Adrenal gland (tissue), 12 donors: ENCODE data around the gene NUBP1. TPM values are rescaled to one million over a fixed set of nuclear protein-coding genes. Genes with fewer than 3 reads are reported as not detected.

Experiments
- DNase-seq, 7 donors: peaks; one replicate each; pipeline ENCODE4 v3.0.0-alpha.2; 2019 to 2020
- H3K27ac ChIP-seq, 5 donors: fragments of 200-600 bp; sonication (generic) in 4 of 5; 1 replicate in 3 of 5; 2 replicates in 2 of 5; pipeline versions ENCODE4 v1.5.1 to v1.8.0; 2016 to 2020; ENCODE audit warnings: mild to moderate bottlenecking in 1 of 5
- H3K27me3 ChIP-seq: fragments of 200-600 bp; 2 replicates; pipeline ENCODE4 v1.8.0; 2021
- H3K36me3 ChIP-seq, 2 donors: fragments of 200-600 bp; replicated peaks in 1 of 2; 1 replicate in 1 of 2; 2 replicates in 1 of 2; pipeline versions ENCODE4 v1.5.1 to v1.8.0; 2018 to 2022
- H3K4me1 ChIP-seq, 2 donors: fragments of 200-600 bp; replicated peaks in 1 of 2; 1 replicate in 1 of 2; 2 replicates in 1 of 2; pipeline versions ENCODE4 v1.5.1 to v1.8.0; 2018 to 2021
- H3K4me3 ChIP-seq, 4 donors: fragments of 200-600 bp; sonication (generic) in 3 of 4; one replicate each; pipeline ENCODE4 v1.5.1; 2016 to 2018
- H3K9me3 ChIP-seq, 3 donors: fragments of 200-600 bp; sonication (generic) in 1 of 3; replicated peaks in 1 of 3; 1 replicate in 2 of 3; 2 replicates in 1 of 3; pipeline versions ENCODE4 v1.5.1 to v1.8.0; 2016 to 2021
- CTCF ChIP-seq, 6 experiments: fragments of 450-650 bp in 4 of 6; fragments of 200-600 bp in 2 of 6; sonication (generic) in 1 of 6; IDR thresholded peaks; 1 replicate in 5 of 6; 2 replicates in 1 of 6; pipeline versions ENCODE4 v1.5.1 to v1.8.0; 2016 to 2021; ENCODE audit warnings: antibody characterized with exemption in 6 of 6, mild to moderate bottlenecking in 2 of 6, moderate library complexity in 1 of 6
- POLR2A ChIP-seq, 2 donors: fragments of 450-650 bp; IDR thresholded peaks; one replicate each; pipeline ENCODE4 v1.6.1; 2017; ENCODE audit warnings: antibody characterized with exemption in 2 of 2, mild to moderate bottlenecking in 2 of 2, moderate library complexity in 1 of 2
- WGBS, 4 donors: extraction: QIAGEN DNeasy Blood & Tissue Kit in 2 of 4; methylation state at CpG; one replicate each; pipeline versions ENCODE4 v1.1.5 to v1.1.7; 2013 to 2017; 5-methylcytosine and 5-hydroxymethylcytosine counted together
- intact Hi-C, 2 donors: fragments of 100-400 bp; cut with DNase I; formaldehyde crosslinking; loops; one replicate each; pipeline versions ENCODE4 v1.14.1 to v1.15.0; 2022 to 2023
- polyA plus RNA-seq, 3 donors: library from polyadenylated mRNA; stranded (reverse); fragments of 200-250 nt in 2 of 3; fragments of 350-450 nt in 1 of 3; fragmentation: Illumina TruSeq in 1 of 3; extraction: RNeasy Lipid Tissue Mini Kit (QIAGEN cat#74804) in 1 of 3; gene quantifications; one replicate each; pipeline ENCODE4 v1.2.3, GENCODE V29; 2013 to 2014
- total RNA-seq, 9 donors: library from RNA; depleted of rRNA in 4 of 9; stranded (reverse); fragments of >200 nt in 4 of 9; fragments of 120-200 nt in 1 of 9; fragmentation: NEBNext Ultra II Directional in 1 of 9; extraction: Animal tissue kit (Norgen Biotek cat#: 25700) in 1 of 9; gene quantifications; one replicate each; pipeline versions ENCODE4 v1.1.0 to v1.2.4, GENCODE V29; 2013 to 2023
- donor health status: healthy with polysubstance abuse.
- donor health status: Bipolar disorder and iron deficiency.
- donor health status: DM: yes; HTN: yes; CAD: no.
- donor health status: DM: no; HTN: no; CAD: no.
- donor health status: DM: no; HTN: no; CAD: no.
- donor health status: DM: yes; HTN: yes; CAD: no.

The NUBP1 gene
- total and polyA plus RNA-seq, 12 donors = 22.5 to 91.8 (median 57.4) TPM

GRCh38 chr16:10737068-10737625 lies 6.5 kb upstream of the NUBP1 start:
- intact Hi-C loops = loop anchor here (2.0 to 10.0 kb wide), 3 partner anchors 215 to 482 kb away; no protein-coding TSS in a partner anchor
- H3K4me3 ChIP-seq = peak overlapping the region in 1 of 4 donors; percentile 24
- TF ChIP-seq CTCF (IDR thresholded peaks at IDR 0.05) (peak; percentile 90 to 98 (median 96)), POLR2A (IDR thresholded peaks at IDR 0.05) (no peak)
- no peaks in the 10 kb centered on the region for H3K9me3 ChIP-seq
- H3K27me3 ChIP-seq = no peaks in the 10 kb centered on the region
- H3K27ac ChIP-seq = peak overlapping the region; percentile 24 to 85 (median 65)
- H3K36me3 ChIP-seq = no peaks in the 10 kb centered on the region
- peak; percentile 61 to 88 (median 74) for DNase-seq
- H3K4me1 ChIP-seq = peaks cover 16 to 18% of the 10 kb centered on the region in 2 donors
- WGBS, 4 donors = 26 to 34% (median 29%) methylated on average over 12 of the region's 12 CpGs

GRCh38 chr16:10738231-10739077 lies 5.2 kb upstream of the NUBP1 start:
- 29 to 33% (median 32%) methylated on average over 12 of the region's 12 CpGs for WGBS, 4 donors
- Histone ChIP-seq H3K9me3 (no peaks in the 10 kb centered on the region), H3K27me3 (no peaks in the 10 kb centered on the region), H3K27ac (peak overlapping the region in 4 of 5 donors; percentile 65 to 88 (median 81)), H3K4me1 (peaks cover 21 to 26% of the 10 kb centered on the region in 2 donors), H3K36me3 (no peaks in the 10 kb centered on the region), H3K4me3 (no peak overlapping the region)
- DNase-seq = peak; percentile 76 to 96 (median 92)
- TF ChIP-seq CTCF (IDR thresholded peaks at IDR 0.05) = no peak
- peak in 1 of 2 donors; percentile 8 for TF ChIP-seq POLR2A (IDR thresholded peaks at IDR 0.05)
- intact Hi-C loops = loop anchor here (5.0 to 10.0 kb wide), 2 partner anchors 216 to 484 kb away; no protein-coding TSS in a partner anchor

GRCh38 chr16:10740000-10740844 lies 3.4 kb upstream of the NUBP1 start:
- H3K4me3 ChIP-seq = no peak overlapping the region
- H3K36me3 ChIP-seq = no peaks in the 10 kb centered on the region
- TF ChIP-seq POLR2A (IDR thresholded peaks at IDR 0.05) (no peak), CTCF (IDR thresholded peaks at IDR 0.05) (no peak)
- no peak overlapping the region for H3K27ac ChIP-seq
- WGBS, 4 donors = 85 to 96% (median 90%) methylated on average over 8 to 10 of the region's 10 CpGs
- peaks cover 28 to 36% of the 10 kb centered on the region in 2 donors for H3K4me1 ChIP-seq
- H3K9me3 ChIP-seq = no peaks in the 10 kb centered on the region
- intact Hi-C loops = loop anchor here (5.0 to 10.0 kb wide), 2 partner anchors 218 to 485 kb away; no protein-coding TSS in a partner anchor
- H3K27me3 ChIP-seq = no peaks in the 10 kb centered on the region
- peak in 1 of 7 donors; percentile 48 for DNase-seq
